Endodermal cell (in vitro differentiated cells): ENCODE results near the gene LTBP3. TPM values are rescaled to one million over a fixed set of nuclear protein-coding genes. Genes with fewer than 3 reads are reported as not detected.

Source experiments
- DNase-seq: peaks from one replicate; pipeline ENCODE4 v3.0.0-alpha.2; 2017
- H3K27ac ChIP-seq: 2 replicates; pipeline ENCODE4 v1.5.1; 2013; ENCODE audit warnings: mild to moderate bottlenecking, low read depth, low read length, moderate library complexity
- H3K27me3 ChIP-seq: 2 replicates; pipeline ENCODE4 v1.6.1; 2013; ENCODE audit warnings: mild to moderate bottlenecking, low read length, moderate library complexity; ENCODE audit not compliant: insufficient read depth, control insufficient read depth, poor library complexity, severe bottlenecking
- H3K36me3 ChIP-seq: 2 replicates; pipeline ENCODE4 v1.7.0; 2013; ENCODE audit warnings: mild to moderate bottlenecking, low read length, moderate library complexity; ENCODE audit not compliant: control insufficient read depth, insufficient read depth
- H3K4me1 ChIP-seq: one replicate; pipeline ENCODE4 v1.7.0; 2013; ENCODE audit warnings: low read length; ENCODE audit not compliant: control insufficient read depth, insufficient read depth
- H3K4me3 ChIP-seq: 2 replicates; pipeline ENCODE4 v1.5.1; 2013; ENCODE audit warnings: mild to moderate bottlenecking, low read length, moderate library complexity
- H3K9ac ChIP-seq: 2 replicates; pipeline ENCODE4 v1.6.1; 2013; ENCODE audit warnings: mild to moderate bottlenecking, low read length, moderate library complexity; ENCODE audit not compliant: poor library complexity, severe bottlenecking; ENCODE audit errors: extremely low read depth
- H3K9me3 ChIP-seq: 2 replicates; pipeline ENCODE4 v1.6.1; 2013; ENCODE audit warnings: mild to moderate bottlenecking, low read length, moderate library complexity; ENCODE audit not compliant: control insufficient read depth
- H3K27ac Mint-ChIP-seq: 2 replicates; pipeline ENCODE4 v1.8.0; 2020; ENCODE audit warnings: mixed read lengths
- H3K27me3 Mint-ChIP-seq: 2 replicates; pipeline ENCODE4 v1.8.0; 2021; ENCODE audit warnings: mild to moderate bottlenecking, mixed read lengths; ENCODE audit not compliant: insufficient read depth
- H3K36me3 Mint-ChIP-seq: 2 replicates; pipeline ENCODE4 v1.8.0; 2020; ENCODE audit warnings: low read depth, mixed read lengths
- H3K4me1 Mint-ChIP-seq: 2 replicates; pipeline ENCODE4 v1.8.0; 2020; ENCODE audit warnings: mixed read lengths
- H3K4me3 Mint-ChIP-seq: 2 replicates; pipeline ENCODE4 v1.8.0; 2020; ENCODE audit warnings: mild to moderate bottlenecking, moderate library complexity, mixed read lengths
- H3K9me3 Mint-ChIP-seq: 2 replicates; pipeline ENCODE4 v1.8.0; 2020; ENCODE audit warnings: mild to moderate bottlenecking, mixed read lengths
- CTCF ChIP-seq: fragments of 200-600 bp; sonication (generic); conservative IDR thresholded peaks from 2 replicates; pipeline ENCODE4 v1.5.0; 2021; ENCODE audit warnings: antibody characterized with exemption, mild to moderate bottlenecking
- WGBS, 2 experiments: methylation state at CpG; one replicate each; pipeline versions ENCODE4 v1.1.5 to v1.1.7; 2013; ENCODE audit warnings: missing lambda C conversion rate in 2 of 2, mixed read lengths in 1 of 2; ENCODE audit not compliant: insufficient coverage in 1 of 2, insufficient read length in 1 of 2; 5-methylcytosine and 5-hydroxymethylcytosine counted together
- total RNA-seq, 2 donors: library from RNA; stranded (reverse); fragmentation: NEBNext Ultra II Directional in 1 of 2; extraction: Animal tissue kit (Norgen Biotek cat#: 25700) in 1 of 2; gene quantifications; 2 replicates in 1 of 2; 3 replicates in 1 of 2; pipeline ENCODE4 v1.2.1, GENCODE V29; 2021

LTBP3 gene
- total RNA-seq, 2 donors from 2014 or later: 19.7 to 24.2 TPM

- 89 to 100% methylated on average over 1 to 2 of the region's 2 CpGs for WGBS, 2 experiments
- Histone ChIP-seq H3K27me3 (peaks cover 46% of the 10 kb centered on the region), H3K4me3 (no peak overlapping the region), H3K4me1 (no peaks in the 10 kb centered on the region), H3K36me3 (peaks cover 32% of the 10 kb centered on the region), H3K9me3 (no peaks in the 10 kb centered on the region), H3K9ac (no peak overlapping the region), H3K27ac (no peak overlapping the region)
- Mint-ChIP-seq H3K27ac (no peak overlapping the region), H3K36me3 (peaks cover 38% of the 10 kb centered on the region), H3K27me3 (peaks cover 38% of the 10 kb centered on the region), H3K4me3 (no peak overlapping the region), H3K9me3 (no peaks in the 10 kb centered on the region), H3K4me1 (no peaks in the 10 kb centered on the region)
- TF ChIP-seq CTCF: no peak
- DNase-seq: no peak
These were observed 20.9 kb downstream of the LTBP3 start for GRCh38 chr11:65537296-65537597.

GRCh38 chr11:65536412-65537295 is 21.5 kb downstream of the LTBP3 start:
- Mint-ChIP-seq H3K4me3 (no peak overlapping the region), H3K36me3 (peaks cover 41% of the 10 kb centered on the region), H3K9me3 (no peaks in the 10 kb centered on the region), H3K27me3 (peaks cover 34% of the 10 kb centered on the region), H3K27ac (peak overlapping the region; percentile 61), H3K4me1 (no peaks in the 10 kb centered on the region)
- no peaks in the 10 kb centered on the region for H3K9me3 ChIP-seq
- no peak for DNase-seq
- no peak for TF ChIP-seq CTCF
- H3K27ac ChIP-seq: no peak overlapping the region
- WGBS, 2 experiments: 94 to 100% methylated on average over 7 to 12 of the region's 12 CpGs
- H3K27me3 ChIP-seq: peaks cover 41% of the 10 kb centered on the region
- no peak overlapping the region for H3K9ac ChIP-seq
- H3K4me3 ChIP-seq: no peak overlapping the region
- no peaks in the 10 kb centered on the region for H3K4me1 ChIP-seq
- peaks cover 35% of the 10 kb centered on the region for H3K36me3 ChIP-seq

GRCh38 chr11:65535102-65535501 is 23.1 kb downstream of the LTBP3 start:
- no peak for DNase-seq
- no peak overlapping the region for H3K27ac ChIP-seq
- no peaks in the 10 kb centered on the region for H3K9me3 ChIP-seq
- whole genome bisulfite sequencing, 2 experiments: 92 to 94% methylated on average over 7 to 9 of the region's 9 CpGs
- no peaks in the 10 kb centered on the region for H3K4me1 Mint-ChIP-seq
- H3K27me3 Mint-ChIP-seq: peaks cover 21% of the 10 kb centered on the region
- no peak overlapping the region for H3K9ac ChIP-seq
- H3K36me3 Mint-ChIP-seq: peaks cover 54% of the 10 kb centered on the region
- peaks cover 49% of the 10 kb centered on the region for H3K36me3 ChIP-seq
- H3K4me1 ChIP-seq: no peaks in the 10 kb centered on the region
- H3K4me3 Mint-ChIP-seq: no peak overlapping the region
- TF ChIP-seq CTCF: no peak
- H3K9me3 Mint-ChIP-seq: no peaks in the 10 kb centered on the region
- H3K27me3 ChIP-seq: peaks cover 27% of the 10 kb centered on the region
- no peak overlapping the region for H3K4me3 ChIP-seq
- no peak overlapping the region for H3K27ac Mint-ChIP-seq
